HG02938 (cell line): ENCODE measurements around the gene PNRC1.
"Not testable (repeated sequence)": the region's sequence is repeated elsewhere in the genome, so short reads cannot be mapped to it uniquely, and the experiment has no call there.

Source experiments
- ATAC-seq: cut with Tn5 transposase; IDR thresholded peaks from one replicate; pipeline ENCODE4 v1.9.1; 2021; ENCODE audit warnings: mild to moderate bottlenecking, moderate library complexity; ENCODE audit not compliant: unreplicated experiment

Gene PNRC1

GRCh38 chr6:89080281-89081128 lies at the start of gene PNRC1:
Gene PNRC1 (plus strand): TSS chr6:89080751. CDS start chr6:89080895, 144 bp downstream.
- peak; percentile 74 for ATAC-seq

GRCh38 chr6:89032599-89032998 lies 48.0 kb upstream of the PNRC1 start:
- no peak for ATAC-seq

GRCh38 chr6:89033461-89033860 lies 47.1 kb upstream of the PNRC1 start:
- no peak for ATAC-seq

- not testable (repeated sequence) for ATAC-seq
Measured at GRCh38 chr6:89034116-89034515, 46.4 kb upstream of the PNRC1 start.

GRCh38 chr6:89034586-89035251 lies 45.8 kb upstream of the PNRC1 start:
- no peak for ATAC-seq

- ATAC-seq = no peak
Measured at GRCh38 chr6:89035252-89036101, 45.1 kb upstream of the PNRC1 start.

- no peak for ATAC-seq
Measured at GRCh38 chr6:89037141-89037900, 43.2 kb upstream of the PNRC1 start.

GRCh38 chr6:89037901-89038293 lies 42.7 kb upstream of the PNRC1 start:
- ATAC-seq = not testable (repeated sequence)

GRCh38 chr6:89042664-89043063 lies 37.9 kb upstream of the PNRC1 start:
- no peak for ATAC-seq

- no peak for ATAC-seq
Measured at GRCh38 chr6:89044328-89045010, 36.1 kb upstream of the PNRC1 start.

- no peak for ATAC-seq
Measured at GRCh38 chr6:89045011-89045387, 35.6 kb upstream of the PNRC1 start.

- no peak for ATAC-seq
Measured at GRCh38 chr6:89045576-89045975, 35.0 kb upstream of the PNRC1 start.

- no peak for ATAC-seq
Measured at GRCh38 chr6:89047473-89047872, 33.1 kb upstream of the PNRC1 start.

GRCh38 chr6:89048288-89048923 lies 32.1 kb upstream of the PNRC1 start:
- ATAC-seq = no peak

- ATAC-seq = no peak
Measured at GRCh38 chr6:89048985-89049384, 31.6 kb upstream of the PNRC1 start.

- ATAC-seq = no peak
Measured at GRCh38 chr6:89050155-89050554, 30.4 kb upstream of the PNRC1 start.

- no peak for ATAC-seq
Measured at GRCh38 chr6:89050697-89051096, 29.9 kb upstream of the PNRC1 start.

- no peak for ATAC-seq
Measured at GRCh38 chr6:89051676-89052075, 28.9 kb upstream of the PNRC1 start.

- ATAC-seq = no peak
Measured at GRCh38 chr6:89054208-89054607, 26.3 kb upstream of the PNRC1 start.

- no peak for ATAC-seq
Measured at GRCh38 chr6:89057759-89058158, 22.8 kb upstream of the PNRC1 start.
